ENCODE data around the gene TGFA. TPM values are rescaled to one million over a fixed set of nuclear protein-coding genes. Genes with fewer than 3 reads are reported as not detected.

Gene TGFA
- total and polyA plus RNA-seq, 2 donors (not counting 1 experiment from before 2014, with no cell fraction given), result 0.06 TPM; not detected in 1

DNA sequence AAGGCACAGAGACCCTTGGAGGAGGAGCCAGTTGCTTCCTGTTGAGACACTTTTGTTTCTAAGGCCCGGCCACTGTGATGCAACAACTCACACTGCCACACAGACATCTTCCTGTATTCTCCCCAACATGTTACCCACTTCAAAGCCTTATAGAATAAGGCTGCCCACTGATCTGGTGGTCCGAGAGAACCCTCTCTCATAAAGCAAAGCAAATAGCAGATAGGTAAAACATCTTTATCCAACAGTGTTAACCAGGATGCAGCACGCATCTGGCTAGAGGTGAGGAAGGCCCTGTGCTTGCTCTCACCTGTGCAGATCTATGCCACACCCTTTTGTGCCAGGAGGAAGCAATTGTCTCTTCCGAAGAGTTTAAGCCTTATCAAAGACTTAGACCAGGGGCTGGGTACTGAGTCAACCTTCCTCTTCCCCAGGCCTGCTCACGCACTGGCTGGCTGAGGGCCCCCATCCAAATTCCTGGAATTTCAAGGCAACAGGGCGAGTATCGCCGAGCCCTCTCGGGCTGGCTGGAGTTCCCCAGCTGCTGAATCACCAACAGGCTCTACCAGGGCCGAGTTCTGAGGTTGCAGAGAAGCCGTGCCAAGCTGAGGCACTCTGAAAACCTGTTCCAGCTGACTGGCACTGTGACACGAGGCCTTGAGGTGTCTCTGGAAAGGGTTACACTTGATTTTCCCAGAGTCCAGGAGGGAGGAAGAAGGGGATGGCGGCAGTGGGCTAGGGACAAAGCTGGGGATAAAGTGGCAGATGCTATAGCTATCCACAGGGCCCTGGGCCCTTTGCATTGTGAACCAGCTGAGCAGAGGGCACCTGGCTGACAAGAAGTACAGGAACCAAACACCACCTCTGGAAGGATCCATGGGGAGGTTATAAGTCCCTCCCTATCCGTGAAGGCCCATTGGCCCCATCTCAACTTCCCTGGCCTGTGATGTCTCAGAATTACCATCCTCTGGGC, 29.3 kb downstream of the TGFA start:
- TF ChIP-seq, protein P1, sequence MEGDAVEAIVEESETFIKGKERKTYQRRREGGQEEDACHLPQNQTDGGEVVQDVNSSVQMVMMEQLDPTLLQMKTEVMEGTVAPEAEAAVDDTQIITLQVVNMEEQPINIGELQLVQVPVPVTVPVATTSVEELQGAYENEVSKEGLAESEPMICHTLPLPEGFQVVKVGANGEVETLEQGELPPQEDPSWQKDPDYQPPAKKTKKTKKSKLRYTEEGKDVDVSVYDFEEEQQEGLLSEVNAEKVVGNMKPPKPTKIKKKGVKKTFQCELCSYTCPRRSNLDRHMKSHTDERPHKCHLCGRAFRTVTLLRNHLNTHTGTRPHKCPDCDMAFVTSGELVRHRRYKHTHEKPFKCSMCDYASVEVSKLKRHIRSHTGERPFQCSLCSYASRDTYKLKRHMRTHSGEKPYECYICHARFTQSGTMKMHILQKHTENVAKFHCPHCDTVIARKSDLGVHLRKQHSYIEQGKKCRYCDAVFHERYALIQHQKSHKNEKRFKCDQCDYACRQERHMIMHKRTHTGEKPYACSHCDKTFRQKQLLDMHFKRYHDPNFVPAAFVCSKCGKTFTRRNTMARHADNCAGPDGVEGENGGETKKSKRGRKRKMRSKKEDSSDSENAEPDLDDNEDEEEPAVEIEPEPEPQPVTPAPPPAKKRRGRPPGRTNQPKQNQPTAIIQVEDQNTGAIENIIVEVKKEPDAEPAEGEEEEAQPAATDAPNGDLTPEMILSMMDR (conservative IDR thresholded peaks at IDR 0.05 in 1 of 2, IDR thresholded peaks at IDR 0.05 in 1 of 2; ENCODE audit: low read depth in 1 of 2, low read length in 2 of 2), result no peak
- Histone ChIP-seq H3K79me2 (ENCODE audit: control insufficient read depth, insufficient read depth, low read length) (no peaks in the 10 kb centered on the region), H3K36me3 (ENCODE audit: control insufficient read depth, insufficient read depth, low read length) (no peaks in the 10 kb centered on the region), H3K27ac (ENCODE audit: insufficient read depth, low read length) (no peak overlapping the region), H3K9ac (ENCODE audit: insufficient read depth, low read length) (no peak overlapping the region), H3K9me3 (ENCODE audit: control insufficient read depth, insufficient read depth, low read depth, low read length) (no peaks in the 10 kb centered on the region), H3K4me2 (ENCODE audit: extremely low read depth, insufficient read depth, low read length) (no peak overlapping the region), H3K4me3 (replicated peaks in 1 of 4; ENCODE audit: control extremely low read depth in 1 of 4, insufficient read depth in 1 of 4, low read depth in 3 of 4, low read length in 4 of 4) (no peak overlapping the region), H3K4me1 (ENCODE audit: control insufficient read depth, extremely low read depth, insufficient read depth, low read length) (no peaks in the 10 kb centered on the region), H2AFZ (ENCODE audit: low read length) (no peak overlapping the region), H4K20me1 (ENCODE audit: control insufficient read depth, extremely low read depth, insufficient read depth, low read length) (no peaks in the 10 kb centered on the region), H3K27me3 (ENCODE audit: control insufficient read depth, insufficient read depth, low read length) (no peaks in the 10 kb centered on the region)
- peak in 1 of 2 donors; percentile 86 for DNase-seq (ENCODE audit: low read depth in 2 of 2)

DNA sequence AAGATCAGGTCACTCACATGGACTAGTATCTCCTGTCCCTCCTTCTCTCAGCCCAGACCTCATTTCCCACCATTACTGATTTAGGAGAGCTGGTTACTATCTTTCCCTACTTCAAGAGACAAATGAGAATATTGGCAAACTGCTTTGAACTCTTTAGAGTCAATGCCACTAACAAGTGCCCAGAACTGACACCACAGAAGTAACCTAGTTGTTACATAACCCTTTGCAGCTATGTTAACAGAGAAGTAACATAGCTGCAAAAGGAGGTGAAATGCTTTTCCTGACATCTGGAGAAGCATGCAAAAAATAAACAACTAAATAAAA, 30.0 kb downstream of the TGFA start:
- H2AFZ ChIP-seq (ENCODE audit: low read length), result no peak overlapping the region
- H3K4me1 ChIP-seq (ENCODE audit: control insufficient read depth, extremely low read depth, insufficient read depth, low read length), result no peaks in the 10 kb centered on the region
- no peaks in the 10 kb centered on the region for H3K36me3 ChIP-seq (ENCODE audit: control insufficient read depth, insufficient read depth, low read length)
- DNase-seq (ENCODE audit: low read depth in 2 of 2), result no peak
- no peaks in the 10 kb centered on the region for H3K79me2 ChIP-seq (ENCODE audit: control insufficient read depth, insufficient read depth, low read length)
- no peaks in the 10 kb centered on the region for H4K20me1 ChIP-seq (ENCODE audit: control insufficient read depth, extremely low read depth, insufficient read depth, low read length)
- no peak overlapping the region for H3K4me2 ChIP-seq (ENCODE audit: extremely low read depth, insufficient read depth, low read length)
- TF ChIP-seq, protein P1 (conservative IDR thresholded peaks at IDR 0.05 in 1 of 2, IDR thresholded peaks at IDR 0.05 in 1 of 2; ENCODE audit: low read depth in 1 of 2, low read length in 2 of 2), result no peak
- no peak for TF ChIP-seq EZH2 (IDR thresholded peaks at IDR 0.05; ENCODE audit: low read length, missing control alignments)
- H3K27ac ChIP-seq (ENCODE audit: insufficient read depth, low read length), result no peak overlapping the region
- no peak overlapping the region for H3K4me3 ChIP-seq (replicated peaks in 1 of 4; ENCODE audit: control extremely low read depth in 1 of 4, insufficient read depth in 1 of 4, low read depth in 3 of 4, low read length in 4 of 4)
- H3K9ac ChIP-seq (ENCODE audit: insufficient read depth, low read length), result no peak overlapping the region
- H3K27me3 ChIP-seq (ENCODE audit: control insufficient read depth, insufficient read depth, low read length), result no peaks in the 10 kb centered on the region
- H3K9me3 ChIP-seq (ENCODE audit: control insufficient read depth, insufficient read depth, low read depth, low read length), result no peaks in the 10 kb centered on the region

DNA sequence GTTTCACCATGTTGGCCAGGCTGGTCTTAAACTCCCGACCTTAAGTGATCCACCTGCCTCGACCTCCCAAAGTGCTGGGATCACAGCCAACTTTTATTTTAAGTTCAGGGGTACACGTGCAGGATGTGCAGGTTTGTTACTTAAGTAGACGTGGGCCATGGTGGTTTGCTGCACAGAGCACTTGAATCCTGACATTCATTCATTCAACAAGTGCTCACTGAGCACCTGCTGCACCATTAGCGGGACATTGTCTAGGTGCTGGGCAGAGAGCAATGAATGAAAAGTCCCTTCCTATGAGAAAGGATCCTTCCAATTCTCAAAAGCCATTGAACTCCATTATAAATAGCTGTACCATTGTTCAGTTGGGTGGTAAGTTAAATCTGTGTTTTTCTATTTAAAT, 31.0 kb downstream of the TGFA start:
- Histone ChIP-seq H3K9me3 (ENCODE audit: control insufficient read depth, insufficient read depth, low read depth, low read length) (no peaks in the 10 kb centered on the region), H3K4me2 (ENCODE audit: extremely low read depth, insufficient read depth, low read length) (no peak overlapping the region), H3K36me3 (ENCODE audit: control insufficient read depth, insufficient read depth, low read length) (no peaks in the 10 kb centered on the region), H3K79me2 (ENCODE audit: control insufficient read depth, insufficient read depth, low read length) (no peaks in the 10 kb centered on the region), H2AFZ (ENCODE audit: low read length) (no peak overlapping the region), H3K4me1 (ENCODE audit: control insufficient read depth, extremely low read depth, insufficient read depth, low read length) (no peaks in the 10 kb centered on the region), H3K4me3 (replicated peaks in 1 of 4; ENCODE audit: control extremely low read depth in 1 of 4, insufficient read depth in 1 of 4, low read depth in 3 of 4, low read length in 4 of 4) (no peak overlapping the region), H3K27ac (ENCODE audit: insufficient read depth, low read length) (no peak overlapping the region), H4K20me1 (ENCODE audit: control insufficient read depth, extremely low read depth, insufficient read depth, low read length) (no peaks in the 10 kb centered on the region), H3K27me3 (ENCODE audit: control insufficient read depth, insufficient read depth, low read length) (no peaks in the 10 kb centered on the region), H3K9ac (ENCODE audit: insufficient read depth, low read length) (no peak overlapping the region)
- DNase-seq (ENCODE audit: low read depth in 2 of 2), result no peak
- TF ChIP-seq EZH2 (IDR thresholded peaks at IDR 0.05; ENCODE audit: low read length, missing control alignments), result no peak
- TF ChIP-seq, protein P1 (conservative IDR thresholded peaks at IDR 0.05 in 1 of 2, IDR thresholded peaks at IDR 0.05 in 1 of 2; ENCODE audit: low read depth in 1 of 2, low read length in 2 of 2), result no peak

Measured in fibroblast of lung (primary cell).